A549 (cell line): ENCODE data around the gene NOTCH3.

Experiments used
- CBX2 ChIP-seq: fragments of 200-600 bp; sonication (generic); IDR thresholded peaks from 2 replicates; pipeline ENCODE4 v1.6.1; 2016; ENCODE audit warnings: low read depth, mild to moderate bottlenecking, borderline replicate concordance
- CTCF ChIP-seq: fragments of >200 bp; sonication (Bioruptor Twin); formaldehyde crosslinking; IDR thresholded peaks from 3 replicates; pipeline ENCODE4 v1.5.1; 2016
- HDAC2 ChIP-seq: fragments of 200-600 bp; sonication (generic); IDR thresholded peaks from 2 replicates; pipeline ENCODE4 v1.6.1; 2016
- HMGXB4 ChIP-seq: fragments of 250-450 bp; sonication (Bioruptor Pico); IDR thresholded peaks from 2 replicates; pipeline ENCODE4 v1.5.0; 2021; ENCODE audit warnings: mild to moderate bottlenecking, moderate library complexity, borderline replicate concordance
- JUNB ChIP-seq: fragments of >200 bp; sonication (Bioruptor Twin); formaldehyde crosslinking; IDR thresholded peaks from 2 replicates; pipeline ENCODE4 v1.6.1; 2016
- MAX ChIP-seq: IDR thresholded peaks from 2 replicates; pipeline ENCODE4 v1.6.1; 2012
- POLR2A ChIP-seq: IDR thresholded peaks from 2 replicates; pipeline ENCODE4 v1.6.1; 2012; ENCODE audit warnings: mild to moderate bottlenecking, low read length

- TF ChIP-seq CTCF (no peak), HMGXB4 (CRISPR knock-in tag) (no peak), POLR2A (no peak), JUNB (no peak), MAX (no peak; the same call in 1 of the 2 replicates), HDAC2 (no peak), CBX2 (no peak)
Measured at GRCh38 chr19:15222738-15223648, 22.2 kb upstream of the NOTCH3 start.
